Activated CD4-positive, alpha-beta T cell treated with anti-CD3 and anti-CD28 coated beads for 4 hours (primary cell): ENCODE measurements around the gene MAGEL2.

Source experiments
- DNase-seq, 2 donors: peaks; one replicate each; pipeline ENCODE4 v3.0.0-alpha.2; 2020

Gene MAGEL2

DNA sequence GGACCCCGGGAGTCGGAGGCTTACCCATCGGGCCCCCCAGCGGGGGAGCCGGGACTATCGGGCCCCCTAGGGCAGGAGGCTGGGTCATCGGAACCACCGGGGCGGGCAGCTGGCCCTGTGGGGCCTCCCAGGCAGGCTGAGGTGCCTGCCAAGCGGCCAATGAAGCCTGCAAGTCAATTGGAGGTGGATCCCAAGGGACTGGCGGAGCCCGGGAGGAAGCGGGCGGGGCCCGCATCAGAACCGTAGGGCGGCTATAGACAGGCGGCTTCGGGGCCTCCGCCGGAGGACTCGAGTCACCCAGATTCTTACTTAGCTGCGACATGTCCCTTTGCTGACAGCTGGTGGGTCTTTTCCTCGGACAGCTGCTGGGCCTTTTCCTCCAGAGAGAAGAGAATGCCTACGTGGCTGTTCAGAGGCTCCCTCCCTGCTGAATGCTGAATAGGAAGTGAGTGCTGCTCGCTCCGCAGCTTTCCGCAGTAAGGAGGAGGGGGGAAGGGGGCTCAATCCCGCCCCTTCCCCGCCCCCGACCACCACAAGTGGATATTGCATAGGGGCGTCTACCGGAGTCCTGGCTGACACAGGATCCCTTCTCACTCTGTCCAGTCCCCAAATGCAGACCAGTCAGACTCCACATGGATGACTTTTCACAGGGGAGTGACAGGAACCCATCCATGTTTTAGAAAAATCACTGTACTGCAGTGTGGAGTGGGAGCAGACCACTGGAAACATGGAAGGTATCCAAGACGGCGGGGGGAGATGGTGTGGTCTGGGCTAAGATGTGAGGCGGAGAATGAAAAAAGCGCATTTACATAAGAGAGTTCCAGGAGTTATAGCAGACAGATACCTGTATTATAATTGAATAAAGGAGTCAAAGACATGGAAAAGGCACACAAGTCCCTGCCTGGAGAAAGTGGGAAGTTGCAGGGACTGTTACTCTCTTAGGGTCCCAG is at the start of gene MAGEL2:
TSS of gene MAGEL2 (minus strand) at position 447 of the 950 bp plus-strand sequence. CDS start at position 322, 125 bp downstream.
- no peak for DNase-seq

DNA sequence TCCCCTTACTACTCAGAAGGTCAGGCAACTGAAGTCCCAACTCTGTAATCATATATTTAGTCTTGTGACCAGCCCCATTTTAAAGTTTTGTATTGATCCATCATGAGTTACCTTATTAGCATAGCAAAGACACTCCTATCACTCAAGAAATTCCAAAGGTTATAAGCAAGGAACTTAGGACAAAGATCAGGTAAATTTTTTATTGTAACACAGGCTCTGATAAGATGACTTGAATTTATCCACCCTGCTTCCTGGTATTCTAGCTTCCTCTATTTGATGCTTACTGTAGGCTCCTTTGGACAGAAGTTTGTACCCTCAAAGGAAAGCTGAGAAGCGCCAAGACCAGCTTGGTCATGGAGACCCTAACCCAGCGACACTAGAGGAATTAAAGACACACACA is 47.6 kb upstream of the MAGEL2 start:
- DNase-seq, result no peak

DNA sequence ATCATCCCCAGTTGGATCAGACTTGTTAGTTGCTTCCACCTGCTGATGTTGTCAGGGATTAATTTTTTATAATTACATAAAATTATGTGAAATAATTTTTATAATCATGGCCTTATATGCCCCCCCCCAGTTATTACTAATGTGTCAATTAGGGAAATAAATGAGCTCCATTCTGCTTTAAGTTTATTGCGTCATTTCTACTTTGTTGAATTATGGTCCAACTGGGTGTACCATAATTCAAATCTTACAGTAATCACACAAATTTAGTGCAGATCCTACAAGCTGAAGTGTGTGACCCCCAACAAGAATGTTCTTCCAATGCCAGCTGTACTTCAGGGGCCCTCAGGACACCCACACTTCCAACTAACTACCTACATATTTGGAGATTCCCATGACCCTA is 46.9 kb upstream of the MAGEL2 start:
- no peak for DNase-seq

DNA sequence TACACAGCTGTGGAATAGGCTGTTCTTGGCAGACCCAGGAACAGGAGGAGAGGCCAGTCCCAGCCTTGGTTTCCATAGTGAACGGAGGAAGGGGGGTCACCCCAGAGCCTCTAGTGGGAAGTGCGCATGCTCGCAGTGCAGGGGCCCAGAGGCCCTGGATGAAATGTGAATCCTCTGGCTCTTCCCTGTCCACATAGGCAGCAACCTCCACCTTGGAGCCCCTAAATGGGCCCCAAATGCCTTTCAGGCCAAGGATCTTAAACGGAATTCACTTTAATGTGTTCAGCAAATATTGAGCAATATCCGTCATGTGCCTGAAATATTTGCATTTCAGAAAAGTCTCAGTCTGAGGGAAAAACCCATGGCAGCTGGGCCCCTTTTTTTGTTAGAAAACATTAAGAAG is 42.8 kb upstream of the MAGEL2 start:
- DNase-seq, result no peak

DNA sequence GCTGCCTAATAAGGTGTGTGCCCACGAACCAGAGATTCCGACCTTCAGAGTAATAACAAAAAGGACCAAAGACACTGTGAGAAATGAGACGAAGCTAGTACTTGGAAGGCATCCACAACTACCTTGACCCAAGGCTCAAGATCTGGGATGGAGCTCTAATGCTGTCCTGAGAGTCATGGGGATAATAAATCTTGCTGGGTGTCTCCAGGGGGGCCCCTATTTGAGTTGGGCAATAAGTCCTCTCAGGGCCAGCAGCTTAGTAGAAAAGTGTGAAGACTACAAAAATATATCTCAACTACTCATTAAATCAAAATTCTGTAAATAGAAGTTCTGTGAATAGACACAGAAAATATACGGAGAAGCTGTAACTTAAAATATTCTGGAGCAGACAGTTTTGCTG is 42.3 kb upstream of the MAGEL2 start:
- DNase-seq, result no peak

DNA sequence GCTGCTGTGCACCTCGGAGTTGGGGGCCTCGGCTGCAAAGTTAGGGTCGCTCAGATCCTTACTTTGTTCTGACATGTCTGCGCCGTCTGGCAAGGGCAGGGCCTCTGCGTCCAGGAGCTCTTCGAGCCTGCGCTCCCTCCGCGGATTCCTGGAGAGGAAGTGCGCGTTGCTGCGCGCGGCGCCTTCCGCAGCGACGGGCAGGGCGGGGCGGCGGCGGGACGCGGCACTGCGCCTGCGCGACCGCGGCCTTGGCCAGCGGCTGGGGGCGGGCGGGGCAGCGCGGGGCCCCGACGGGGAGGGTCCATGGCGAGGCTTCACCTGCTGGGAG is 39.4 kb upstream of the MAGEL2 start, which contains the start of gene NDN:
TSS of gene NDN (minus strand) at position 163 of the 328 bp plus-strand sequence. CDS start at position 75, 88 bp downstream.
- DNase-seq, result no peak

DNA sequence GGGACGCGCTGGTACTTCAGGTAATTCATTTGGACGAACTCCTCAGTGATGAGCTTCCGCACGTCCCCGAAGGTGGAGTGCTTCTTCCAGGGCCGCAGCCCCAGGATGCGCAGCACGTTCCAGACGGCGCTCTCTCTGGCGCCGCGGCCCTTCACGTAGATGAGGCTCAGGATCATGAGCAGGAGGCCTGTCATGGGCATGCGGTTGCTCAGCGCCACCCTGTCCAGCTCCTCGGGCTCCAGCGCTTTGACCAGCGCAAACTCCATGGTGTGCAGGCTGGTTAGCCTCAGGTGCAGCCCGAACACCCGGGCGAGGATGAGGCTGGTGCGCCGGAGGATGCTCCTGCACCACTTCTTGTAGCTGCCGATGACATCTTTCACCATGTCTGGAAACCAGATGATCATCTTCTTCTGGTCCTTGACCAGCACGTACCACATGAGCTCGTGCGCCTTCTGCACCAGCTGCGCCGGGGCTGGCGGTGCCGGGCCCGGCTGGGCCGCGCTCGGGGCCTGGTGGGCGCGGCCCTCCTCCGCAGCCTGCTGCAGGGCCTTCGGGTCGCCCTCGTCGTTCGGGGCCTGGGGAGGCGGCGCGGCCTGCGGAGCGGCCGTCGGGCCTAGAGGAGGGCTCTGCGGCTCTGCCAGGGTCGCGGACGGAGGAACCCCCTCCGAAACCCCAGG is 38.9 kb upstream of the MAGEL2 start:
- DNase-seq, result no peak

DNA sequence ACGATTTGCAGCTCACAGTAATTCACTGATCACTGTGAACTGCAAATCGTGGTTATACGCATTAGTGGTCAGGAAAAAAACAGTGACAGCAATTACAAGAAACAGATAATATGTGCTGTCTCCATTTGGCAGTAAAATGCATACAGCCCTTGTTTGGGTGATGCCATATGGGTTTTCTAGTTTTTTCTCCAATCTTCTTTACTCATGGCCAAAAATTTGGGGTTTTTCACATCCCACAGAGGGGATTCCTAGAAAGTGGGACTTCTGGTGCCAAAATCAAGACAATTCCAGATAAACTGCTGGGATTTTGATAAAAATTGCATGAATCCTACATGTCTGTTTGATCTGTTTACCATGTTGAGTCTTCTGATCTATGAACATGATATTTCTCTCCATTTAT is 23.8 kb upstream of the MAGEL2 start:
- no peak for DNase-seq

DNA sequence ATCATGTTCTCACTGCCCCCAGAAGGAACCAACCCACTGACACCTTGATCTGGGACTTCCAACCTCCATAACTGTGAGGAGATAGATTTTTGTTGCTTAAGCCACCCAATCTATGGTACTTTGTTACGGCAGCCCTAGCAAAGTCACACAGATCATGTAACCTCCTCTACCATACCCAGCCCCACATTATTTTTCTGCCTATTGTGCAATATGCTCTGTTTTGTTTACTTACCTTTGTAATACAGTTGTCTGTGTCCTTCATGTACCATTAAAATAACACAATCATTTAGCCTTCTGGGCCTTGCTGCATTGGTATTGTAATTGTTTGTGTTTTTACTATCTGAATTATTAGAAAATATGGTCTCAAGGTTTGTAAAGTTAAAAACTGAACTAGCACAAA is 23.3 kb upstream of the MAGEL2 start:
- DNase-seq, result no peak

DNA sequence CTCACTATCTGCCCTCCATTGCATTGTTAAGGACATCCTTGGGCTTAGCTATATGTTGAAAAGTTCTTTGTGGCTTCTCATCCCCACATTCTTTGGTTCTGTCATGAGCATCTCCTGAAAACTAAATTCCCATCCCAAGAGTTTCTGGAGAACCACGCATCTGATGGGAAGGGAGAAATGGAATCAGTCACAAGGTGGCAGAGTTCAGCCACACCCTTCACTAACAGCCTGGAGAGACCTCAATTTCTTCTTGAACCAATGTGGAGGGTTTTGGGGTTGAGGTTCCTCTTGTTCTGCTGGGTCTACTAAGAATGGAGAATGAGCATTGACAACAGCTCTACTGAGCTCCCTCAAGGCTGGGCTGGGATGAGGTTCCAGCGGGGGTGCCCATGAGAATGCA is 15.6 kb upstream of the MAGEL2 start:
- no peak for DNase-seq

DNA sequence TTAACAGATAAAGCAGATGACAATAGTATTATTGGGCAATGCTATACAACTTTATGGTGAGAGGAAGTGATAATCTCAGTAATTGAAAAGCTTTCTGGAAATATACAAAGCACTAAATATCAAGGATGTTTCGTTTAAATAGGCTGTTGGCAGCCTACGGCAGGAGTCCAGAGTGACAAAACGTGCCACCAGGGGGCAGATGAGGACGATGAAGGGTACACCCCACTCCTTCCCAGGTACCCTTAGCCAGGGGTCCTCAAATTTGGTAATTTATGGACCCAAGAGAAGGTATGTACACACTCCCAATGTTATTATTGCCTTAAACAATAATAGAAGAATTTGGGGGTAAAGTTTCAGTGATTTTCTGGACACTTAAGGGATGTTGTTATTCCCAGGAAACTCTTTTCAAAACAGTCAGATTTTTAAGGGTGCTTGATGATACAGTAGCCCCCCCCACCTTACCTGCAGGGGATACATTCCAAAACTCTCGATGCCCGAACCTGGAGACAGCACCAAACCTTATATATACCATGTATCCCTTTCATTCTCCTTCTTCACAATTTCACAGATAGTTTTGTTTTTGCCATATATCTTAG is 1.4 kb upstream of the MAGEL2 start:
- no peak for DNase-seq

DNA sequence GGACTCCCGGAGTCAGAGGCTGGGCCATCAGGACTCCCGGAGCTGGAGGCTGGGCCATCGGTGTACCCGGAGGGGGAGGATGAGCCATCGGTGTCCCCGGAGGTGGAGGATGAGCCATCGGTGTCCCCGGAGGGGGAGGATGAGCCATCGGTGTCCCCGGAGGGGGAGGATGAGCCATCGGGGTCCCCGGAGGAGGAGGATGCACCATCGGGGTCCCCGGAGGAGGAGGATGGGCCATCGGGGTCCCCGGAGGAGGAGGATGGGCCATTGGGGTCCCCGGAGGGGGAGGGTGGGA is 719 bp downstream of the MAGEL2 start:
- no peak for DNase-seq

DNA sequence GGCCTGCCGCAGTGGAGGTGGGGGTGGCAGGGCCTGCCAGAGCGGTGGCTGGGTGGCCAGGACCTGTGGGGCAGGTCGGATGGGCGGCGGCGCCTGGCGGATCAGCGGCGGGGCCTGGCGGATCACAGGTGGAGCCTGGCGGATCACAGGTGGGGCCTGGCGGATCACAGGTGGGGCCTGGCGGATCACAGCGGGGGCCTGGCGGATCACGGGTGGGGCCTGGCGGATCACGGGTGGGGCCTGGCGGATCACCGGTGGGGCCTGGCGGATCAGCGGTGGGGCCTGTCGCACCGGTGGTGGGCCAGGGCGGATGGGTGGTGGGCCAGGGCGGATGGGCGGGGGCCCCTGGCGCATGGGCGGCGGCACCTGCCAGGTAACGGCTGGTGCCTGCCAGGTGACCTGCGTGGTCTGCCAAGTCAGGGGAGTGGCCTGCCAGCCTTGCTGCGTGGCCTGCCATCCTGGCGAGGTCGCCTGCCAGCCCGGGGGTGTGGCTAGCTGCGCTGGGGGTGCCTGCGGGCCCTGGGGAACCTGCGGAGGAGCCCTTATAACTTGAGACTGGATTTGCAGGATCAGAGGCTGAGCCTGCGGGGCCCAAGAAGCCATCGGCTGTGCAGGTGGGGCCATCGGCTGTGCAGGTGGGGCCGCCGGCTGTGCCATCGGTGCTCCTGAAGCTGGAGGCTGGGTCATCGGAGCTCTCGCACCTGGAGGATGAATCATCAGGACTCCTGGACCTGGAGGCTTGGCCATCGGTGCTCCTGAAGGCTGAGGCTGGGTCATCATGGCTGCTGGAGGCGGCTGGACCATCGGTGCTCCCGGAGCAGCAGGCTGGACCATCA is 1.3 kb downstream of the MAGEL2 start:
- no peak for DNase-seq

DNA sequence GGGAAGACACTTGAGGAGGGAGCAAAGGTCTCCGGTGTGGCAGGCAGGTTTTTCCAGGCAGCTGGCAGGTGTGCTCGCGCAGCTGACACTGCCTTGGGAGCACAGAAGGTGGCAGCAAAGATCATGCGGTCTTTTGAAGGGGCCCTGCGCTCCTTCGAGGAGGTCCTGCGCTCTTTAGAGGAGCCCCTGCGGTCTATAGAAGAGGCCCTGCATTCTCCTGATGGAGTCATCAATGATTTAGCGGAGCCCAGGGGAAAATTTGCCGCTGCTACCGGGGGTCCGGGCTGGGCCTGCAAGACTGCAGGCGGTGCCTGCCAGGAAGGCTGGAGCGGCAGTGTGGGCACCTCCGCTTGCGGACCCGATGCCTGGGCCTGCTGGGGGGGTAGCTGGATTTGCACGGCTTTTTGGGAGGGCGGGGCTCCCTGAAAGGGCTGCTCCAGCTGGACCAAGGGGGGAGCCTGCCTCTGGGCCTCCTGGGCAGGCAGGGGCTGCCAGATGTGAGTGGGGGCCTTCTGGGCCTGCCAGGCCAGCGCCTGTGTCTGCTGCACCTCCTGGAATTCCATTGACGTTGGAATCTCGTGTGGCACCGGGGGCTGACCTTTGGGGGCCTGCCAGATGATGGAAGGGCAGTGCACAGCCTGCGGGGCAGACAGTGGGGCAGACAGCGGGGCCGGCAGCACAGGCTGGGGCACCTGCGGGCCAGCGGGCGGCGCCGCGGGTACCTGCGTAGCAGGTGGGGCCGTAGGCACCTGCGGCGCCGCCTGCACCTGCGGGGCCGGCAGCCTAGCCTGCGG is 2.1 kb downstream of the MAGEL2 start:
- DNase-seq, result no peak

DNA sequence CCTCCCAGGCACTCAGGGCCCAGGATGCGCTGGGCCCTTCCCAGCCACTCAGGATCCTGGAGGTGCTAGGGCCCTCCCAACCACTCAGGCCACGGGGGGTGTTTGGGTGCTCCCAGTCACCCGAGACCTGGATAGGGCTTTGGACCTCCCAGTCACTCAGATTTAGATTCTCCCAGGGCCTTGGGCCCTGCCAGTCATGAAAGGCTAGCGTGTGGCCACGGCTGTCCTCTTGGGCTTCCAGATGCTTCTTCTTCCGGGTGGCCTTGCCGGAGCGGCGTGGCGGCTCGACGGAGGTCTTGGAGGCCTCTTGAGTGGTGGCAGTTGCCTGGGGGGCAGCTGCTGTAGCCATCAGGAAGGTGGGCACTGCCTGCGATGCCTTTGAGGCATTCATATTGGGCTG is 2.8 kb downstream of the MAGEL2 start:
- no peak for DNase-seq

DNA sequence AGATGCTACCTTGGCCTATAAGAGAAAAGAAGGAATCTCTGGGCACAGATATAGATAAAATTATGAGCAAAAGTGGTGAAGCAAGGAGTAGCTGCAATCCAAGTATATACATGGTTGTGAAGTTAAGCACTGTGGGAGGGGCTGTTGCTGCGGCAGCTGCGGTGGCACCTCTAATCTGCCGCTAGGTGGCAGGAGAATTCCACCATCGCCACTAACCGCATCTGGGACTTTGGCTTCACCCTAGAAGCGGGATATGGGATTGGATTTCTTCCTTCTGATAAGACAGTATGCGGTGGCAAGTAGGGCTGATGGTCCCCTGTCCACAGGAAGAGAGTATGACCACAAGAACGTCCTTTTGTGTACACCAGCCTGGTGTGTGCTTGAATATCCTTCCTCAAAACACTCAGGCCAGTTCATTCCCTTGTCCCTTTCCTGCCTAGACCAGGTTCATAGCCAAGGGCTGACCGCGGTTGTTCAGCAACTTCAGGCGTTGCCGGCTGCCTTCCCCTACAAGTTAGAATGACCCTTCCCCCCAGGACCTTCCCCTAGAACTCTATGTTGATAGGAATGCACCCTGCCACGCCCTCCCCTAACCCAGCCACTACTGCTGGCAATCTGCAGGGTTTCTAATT is 5.1 kb downstream of the MAGEL2 start:
- DNase-seq, result peak; percentile 4 to 21

DNA sequence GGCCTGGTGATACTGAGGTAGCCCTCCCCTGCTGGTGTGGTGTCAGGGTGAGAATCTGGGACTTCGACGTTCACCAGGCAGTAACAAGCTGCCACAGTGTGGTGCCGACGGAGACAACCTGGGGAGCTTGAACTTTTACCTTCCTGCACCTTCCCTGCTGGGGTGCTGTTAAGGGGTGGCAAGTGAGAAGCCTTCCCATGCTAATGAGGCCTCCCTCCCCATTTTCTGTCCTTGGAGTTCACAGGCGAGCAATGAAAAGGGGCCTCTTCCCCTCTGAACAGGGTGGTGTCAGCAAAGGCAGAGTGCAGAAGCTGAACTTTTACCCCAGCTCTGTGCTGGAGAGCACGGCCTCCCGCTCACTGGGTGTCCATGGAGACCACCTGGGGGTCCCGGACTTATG is 13.5 kb downstream of the MAGEL2 start:
- DNase-seq, result no peak

DNA sequence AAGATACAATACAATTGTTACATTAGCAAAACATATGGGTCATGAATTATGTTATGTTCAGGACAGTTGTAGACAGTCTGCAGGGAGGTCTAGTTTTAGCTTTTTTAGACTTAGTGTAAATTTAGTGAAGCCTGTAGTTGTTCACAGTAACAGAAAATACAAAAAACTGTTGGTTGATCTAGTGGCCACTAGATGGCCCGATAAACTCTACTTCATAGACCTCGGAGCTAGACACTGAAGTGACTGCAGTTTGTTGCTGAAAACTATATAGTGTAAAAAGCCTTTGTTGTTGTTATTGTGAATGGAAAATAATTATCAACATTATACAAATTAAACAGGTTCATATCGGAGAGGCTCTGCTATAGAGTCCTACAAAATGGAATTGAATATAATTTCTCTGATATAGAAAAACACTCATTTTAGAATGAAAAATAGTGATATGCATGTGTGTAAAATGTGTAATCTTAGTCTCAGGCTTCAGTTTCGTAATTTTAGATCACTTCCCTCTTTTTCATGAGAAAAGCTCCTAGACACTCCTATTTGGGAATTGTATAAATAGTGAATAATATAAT is 18.3 kb downstream of the MAGEL2 start:
- no peak for DNase-seq

DNA sequence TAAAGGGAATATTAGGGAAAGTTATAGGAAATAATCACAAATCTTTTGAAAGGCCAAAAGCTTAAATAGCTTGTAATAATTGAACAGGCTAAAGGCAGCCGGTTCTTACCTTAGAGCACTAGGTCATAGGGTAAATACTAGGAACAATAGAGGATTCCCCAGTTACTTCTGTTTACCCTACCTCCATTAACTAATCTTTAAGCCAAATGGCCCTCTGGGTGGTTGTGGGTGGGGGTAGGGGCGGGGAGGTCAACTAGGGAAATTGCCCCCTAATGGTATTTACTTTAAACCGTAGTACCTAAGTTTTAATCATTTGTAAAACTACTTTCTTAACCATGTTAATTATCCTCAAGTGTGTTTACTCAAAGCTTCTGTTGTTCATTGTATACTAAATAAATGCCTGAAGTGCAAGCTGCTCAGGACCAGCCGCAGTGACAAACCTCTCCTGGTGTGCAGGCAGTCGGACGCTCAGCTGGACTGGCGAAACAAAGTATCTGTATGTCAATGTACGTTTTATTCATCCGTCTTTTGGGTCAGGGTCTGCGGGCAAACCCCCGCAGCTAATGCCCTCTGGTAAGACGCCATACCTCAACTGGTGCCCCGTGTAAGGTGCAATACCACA is 18.9 kb downstream of the MAGEL2 start:
- DNase-seq, result no peak

DNA sequence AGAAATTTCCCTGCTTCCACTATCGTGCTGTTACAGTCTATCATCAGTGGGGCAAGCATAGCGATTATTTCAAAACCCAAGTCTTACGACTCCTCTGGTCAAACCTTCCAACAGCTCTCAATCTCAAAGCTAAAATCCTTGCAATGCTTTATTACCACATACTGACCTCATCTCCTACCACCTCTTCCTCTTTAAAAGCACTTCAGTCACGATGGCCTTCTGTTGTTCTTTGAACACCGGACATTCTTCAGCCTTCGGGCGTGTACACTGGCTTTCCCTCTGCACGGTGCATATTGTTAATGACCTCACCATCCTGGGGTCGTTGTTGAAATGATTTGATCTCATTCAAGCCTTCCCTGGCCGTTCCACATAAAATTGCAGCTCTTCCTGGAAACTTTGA is 31.1 kb downstream of the MAGEL2 start:
- DNase-seq, result no peak

DNA sequence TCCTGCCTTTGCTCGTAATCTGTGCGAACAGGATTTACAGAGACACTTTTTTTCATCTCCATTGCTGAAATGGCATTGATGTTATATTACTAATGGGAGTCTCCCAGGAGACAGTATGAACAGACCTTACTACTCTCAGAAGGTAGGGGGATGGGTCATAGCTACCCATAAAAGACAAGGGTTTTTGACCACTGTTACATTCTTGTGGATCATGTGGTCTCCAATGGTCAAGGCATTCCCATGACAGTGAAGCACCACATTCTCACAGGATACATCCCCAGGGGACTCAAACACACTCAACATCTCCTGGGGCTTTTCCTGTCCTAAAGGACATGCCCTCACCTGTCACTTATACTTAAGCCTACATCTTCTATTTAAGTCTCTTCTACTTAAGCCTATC is 41.4 kb downstream of the MAGEL2 start:
- DNase-seq, result no peak
